ENCODE results near the gene NEU3. TPM values are rescaled to one million over a fixed set of nuclear protein-coding genes. Genes with fewer than 3 reads are reported as not detected.

Gene NEU3
- total and polyA plus RNA-seq, 4 donors = 2.7 to 9.5 (median 5.3) TPM

DNA sequence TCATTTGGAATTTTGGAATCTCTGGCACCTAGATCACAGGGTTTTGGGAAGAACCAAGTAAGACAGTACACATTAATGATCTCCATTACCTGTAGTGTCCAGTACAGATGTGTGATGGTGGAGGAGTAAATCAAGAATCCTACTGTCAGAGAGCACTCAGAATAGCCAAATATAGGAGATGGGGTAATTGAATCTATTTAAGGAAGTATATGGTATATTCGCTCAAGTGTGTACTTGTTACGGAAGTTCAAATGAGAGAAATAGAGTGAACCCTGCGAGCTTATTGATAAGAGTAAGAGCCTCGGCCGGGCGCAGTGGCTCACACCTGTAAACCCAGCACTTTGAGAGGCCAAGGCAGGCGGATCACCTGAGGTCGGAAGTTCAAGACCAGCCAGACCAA, 37.5 kb upstream of the NEU3 start:
- Histone ChIP-seq H3K9ac (ENCODE audit: low read depth in 1 of 2, low read length in 2 of 2) (no peak overlapping the region), H3K4me1 (ENCODE audit: control insufficient read depth in 4 of 4, insufficient read depth in 4 of 4, low read length in 3 of 4) (peaks cover 7 to 26% (median 16%) of the 10 kb centered on the region in 4 donors), H3K4me3 (ENCODE audit: low read depth in 1 of 3, low read length in 3 of 3) (no peak overlapping the region), H3K27ac (ENCODE audit: low read depth in 1 of 2, low read length in 2 of 2) (no peak overlapping the region), H3K36me3 (ENCODE audit: control insufficient read depth in 4 of 4, insufficient read depth in 3 of 4, low read depth in 1 of 4, low read length in 3 of 4) (peaks cover 0 to 5% (median 1%) of the 10 kb centered on the region in 4 donors), H3K27me3 (ENCODE audit: control insufficient read depth in 4 of 4, insufficient read depth in 4 of 4, low read length in 3 of 4) (no peaks in the 10 kb centered on the region), H3K9me3 (ENCODE audit: control insufficient read depth in 4 of 4, low read length in 3 of 4) (no peaks in the 10 kb centered on the region)
- DNase-seq (ENCODE audit: low spot score) = no peak
- WGBS = 93% methylated on average over 8 of the region's 8 CpGs
- TF ChIP-seq, protein P1, sequence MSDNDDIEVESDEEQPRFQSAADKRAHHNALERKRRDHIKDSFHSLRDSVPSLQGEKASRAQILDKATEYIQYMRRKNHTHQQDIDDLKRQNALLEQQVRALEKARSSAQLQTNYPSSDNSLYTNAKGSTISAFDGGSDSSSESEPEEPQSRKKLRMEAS (IDR thresholded peaks at IDR 0.05) = no peak

DNA sequence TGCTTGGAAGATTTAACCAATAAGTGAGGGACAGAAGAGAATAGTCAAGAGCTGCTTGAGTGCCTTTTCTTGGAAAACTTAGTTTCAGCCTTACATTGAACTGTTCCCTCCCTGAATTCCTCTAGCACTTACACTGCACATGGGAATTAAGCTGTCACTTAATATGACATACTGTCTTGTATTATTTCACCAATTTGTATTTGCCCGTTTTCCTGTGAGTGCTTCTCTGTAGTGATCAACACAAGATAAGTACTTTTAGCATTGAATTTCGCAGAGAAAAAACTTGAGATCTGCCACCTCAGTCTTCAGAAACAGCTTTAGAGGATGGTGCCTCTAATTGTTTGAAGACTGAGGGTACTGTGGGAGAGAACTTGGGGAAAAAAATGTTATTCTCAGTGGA, 36.0 kb upstream of the NEU3 start:
- no peak for DNase-seq (ENCODE audit: low spot score)
- peaks cover 7 to 26% (median 16%) of the 10 kb centered on the region in 4 donors for H3K4me1 ChIP-seq (ENCODE audit: control insufficient read depth in 4 of 4, insufficient read depth in 4 of 4, low read length in 3 of 4)
- peaks cover 0 to 5% (median 1%) of the 10 kb centered on the region in 4 donors for H3K36me3 ChIP-seq (ENCODE audit: control insufficient read depth in 4 of 4, insufficient read depth in 3 of 4, low read depth in 1 of 4, low read length in 3 of 4)
- H3K9ac ChIP-seq (ENCODE audit: low read depth in 1 of 2, low read length in 2 of 2) = no peak overlapping the region
- no peak overlapping the region for H3K4me3 ChIP-seq (ENCODE audit: low read depth in 1 of 3, low read length in 3 of 3)
- 86% methylated on average over 2 of the region's 2 CpGs for WGBS
- H3K27me3 ChIP-seq (ENCODE audit: control insufficient read depth in 4 of 4, insufficient read depth in 4 of 4, low read length in 3 of 4) = no peaks in the 10 kb centered on the region
- H3K27ac ChIP-seq (ENCODE audit: low read depth in 1 of 2, low read length in 2 of 2) = no peak overlapping the region
- no peak for TF ChIP-seq SP1 (IDR thresholded peaks at IDR 0.05)
- TF ChIP-seq, protein P2, sequence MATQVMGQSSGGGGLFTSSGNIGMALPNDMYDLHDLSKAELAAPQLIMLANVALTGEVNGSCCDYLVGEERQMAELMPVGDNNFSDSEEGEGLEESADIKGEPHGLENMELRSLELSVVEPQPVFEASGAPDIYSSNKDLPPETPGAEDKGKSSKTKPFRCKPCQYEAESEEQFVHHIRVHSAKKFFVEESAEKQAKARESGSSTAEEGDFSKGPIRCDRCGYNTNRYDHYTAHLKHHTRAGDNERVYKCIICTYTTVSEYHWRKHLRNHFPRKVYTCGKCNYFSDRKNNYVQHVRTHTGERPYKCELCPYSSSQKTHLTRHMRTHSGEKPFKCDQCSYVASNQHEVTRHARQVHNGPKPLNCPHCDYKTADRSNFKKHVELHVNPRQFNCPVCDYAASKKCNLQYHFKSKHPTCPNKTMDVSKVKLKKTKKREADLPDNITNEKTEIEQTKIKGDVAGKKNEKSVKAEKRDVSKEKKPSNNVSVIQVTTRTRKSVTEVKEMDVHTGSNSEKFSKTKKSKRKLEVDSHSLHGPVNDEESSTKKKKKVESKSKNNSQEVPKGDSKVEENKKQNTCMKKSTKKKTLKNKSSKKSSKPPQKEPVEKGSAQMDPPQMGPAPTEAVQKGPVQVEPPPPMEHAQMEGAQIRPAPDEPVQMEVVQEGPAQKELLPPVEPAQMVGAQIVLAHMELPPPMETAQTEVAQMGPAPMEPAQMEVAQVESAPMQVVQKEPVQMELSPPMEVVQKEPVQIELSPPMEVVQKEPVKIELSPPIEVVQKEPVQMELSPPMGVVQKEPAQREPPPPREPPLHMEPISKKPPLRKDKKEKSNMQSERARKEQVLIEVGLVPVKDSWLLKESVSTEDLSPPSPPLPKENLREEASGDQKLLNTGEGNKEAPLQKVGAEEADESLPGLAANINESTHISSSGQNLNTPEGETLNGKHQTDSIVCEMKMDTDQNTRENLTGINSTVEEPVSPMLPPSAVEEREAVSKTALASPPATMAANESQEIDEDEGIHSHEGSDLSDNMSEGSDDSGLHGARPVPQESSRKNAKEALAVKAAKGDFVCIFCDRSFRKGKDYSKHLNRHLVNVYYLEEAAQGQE (IDR thresholded peaks at IDR 0.05) = no peak
- TF ChIP-seq, protein P3, sequence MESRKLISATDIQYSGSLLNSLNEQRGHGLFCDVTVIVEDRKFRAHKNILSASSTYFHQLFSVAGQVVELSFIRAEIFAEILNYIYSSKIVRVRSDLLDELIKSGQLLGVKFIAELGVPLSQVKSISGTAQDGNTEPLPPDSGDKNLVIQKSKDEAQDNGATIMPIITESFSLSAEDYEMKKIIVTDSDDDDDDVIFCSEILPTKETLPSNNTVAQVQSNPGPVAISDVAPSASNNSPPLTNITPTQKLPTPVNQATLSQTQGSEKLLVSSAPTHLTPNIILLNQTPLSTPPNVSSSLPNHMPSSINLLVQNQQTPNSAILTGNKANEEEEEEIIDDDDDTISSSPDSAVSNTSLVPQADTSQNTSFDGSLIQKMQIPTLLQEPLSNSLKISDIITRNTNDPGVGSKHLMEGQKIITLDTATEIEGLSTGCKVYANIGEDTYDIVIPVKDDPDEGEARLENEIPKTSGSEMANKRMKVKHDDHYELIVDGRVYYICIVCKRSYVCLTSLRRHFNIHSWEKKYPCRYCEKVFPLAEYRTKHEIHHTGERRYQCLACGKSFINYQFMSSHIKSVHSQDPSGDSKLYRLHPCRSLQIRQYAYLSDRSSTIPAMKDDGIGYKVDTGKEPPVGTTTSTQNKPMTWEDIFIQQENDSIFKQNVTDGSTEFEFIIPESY (IDR thresholded peaks at IDR 0.05) = no peak
- TF ChIP-seq, protein P4, sequence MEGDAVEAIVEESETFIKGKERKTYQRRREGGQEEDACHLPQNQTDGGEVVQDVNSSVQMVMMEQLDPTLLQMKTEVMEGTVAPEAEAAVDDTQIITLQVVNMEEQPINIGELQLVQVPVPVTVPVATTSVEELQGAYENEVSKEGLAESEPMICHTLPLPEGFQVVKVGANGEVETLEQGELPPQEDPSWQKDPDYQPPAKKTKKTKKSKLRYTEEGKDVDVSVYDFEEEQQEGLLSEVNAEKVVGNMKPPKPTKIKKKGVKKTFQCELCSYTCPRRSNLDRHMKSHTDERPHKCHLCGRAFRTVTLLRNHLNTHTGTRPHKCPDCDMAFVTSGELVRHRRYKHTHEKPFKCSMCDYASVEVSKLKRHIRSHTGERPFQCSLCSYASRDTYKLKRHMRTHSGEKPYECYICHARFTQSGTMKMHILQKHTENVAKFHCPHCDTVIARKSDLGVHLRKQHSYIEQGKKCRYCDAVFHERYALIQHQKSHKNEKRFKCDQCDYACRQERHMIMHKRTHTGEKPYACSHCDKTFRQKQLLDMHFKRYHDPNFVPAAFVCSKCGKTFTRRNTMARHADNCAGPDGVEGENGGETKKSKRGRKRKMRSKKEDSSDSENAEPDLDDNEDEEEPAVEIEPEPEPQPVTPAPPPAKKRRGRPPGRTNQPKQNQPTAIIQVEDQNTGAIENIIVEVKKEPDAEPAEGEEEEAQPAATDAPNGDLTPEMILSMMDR (IDR thresholded peaks at IDR 0.05; ENCODE audit: low read depth, low read length, missing input control) = no peak
- no peak for TF ChIP-seq FOXA1 (IDR thresholded peaks at IDR 0.05)
- TF ChIP-seq EGR1 (IDR thresholded peaks at IDR 0.05; ENCODE audit: low read depth in 2 of 2) = no peak
- TF ChIP-seq, protein P5, sequence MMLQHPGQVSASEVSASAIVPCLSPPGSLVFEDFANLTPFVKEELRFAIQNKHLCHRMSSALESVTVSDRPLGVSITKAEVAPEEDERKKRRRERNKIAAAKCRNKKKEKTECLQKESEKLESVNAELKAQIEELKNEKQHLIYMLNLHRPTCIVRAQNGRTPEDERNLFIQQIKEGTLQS (IDR thresholded peaks at IDR 0.05) = no peak
- H3K9me3 ChIP-seq (ENCODE audit: control insufficient read depth in 4 of 4, low read length in 3 of 4) = no peaks in the 10 kb centered on the region

DNA sequence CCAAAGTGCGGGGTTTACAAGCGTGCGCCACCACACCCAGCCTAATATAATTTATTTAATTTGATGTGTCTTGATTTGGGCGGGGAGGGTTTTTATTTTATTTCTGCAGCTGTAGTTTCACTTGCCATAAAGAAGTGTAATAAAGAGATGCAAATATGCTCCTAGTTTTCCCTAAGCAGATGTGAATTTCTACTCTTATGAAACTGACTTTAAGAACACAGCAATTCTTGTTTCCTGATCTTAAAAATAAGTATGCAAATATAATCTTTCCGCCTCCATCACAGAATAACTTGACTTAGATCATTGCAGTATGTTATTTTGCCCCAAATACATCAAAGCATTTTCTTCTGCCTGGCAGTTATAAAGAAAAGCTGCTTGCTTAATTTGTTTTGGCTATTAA, 35.3 kb upstream of the NEU3 start:
- TF ChIP-seq, protein P5 (IDR thresholded peaks at IDR 0.05) = no peak
- TF ChIP-seq TAF1 (conservative IDR thresholded peaks at IDR 0.05) (no peak), FOXA2 (IDR thresholded peaks at IDR 0.05) (no peak), NR2F2 (IDR thresholded peaks at IDR 0.05) (no peak)
- Histone ChIP-seq H3K9me3 (ENCODE audit: control insufficient read depth in 4 of 4, low read length in 3 of 4) (no peaks in the 10 kb centered on the region), H3K4me1 (ENCODE audit: control insufficient read depth in 4 of 4, insufficient read depth in 4 of 4, low read length in 3 of 4) (peaks cover 7 to 24% (median 14%) of the 10 kb centered on the region in 4 donors), H3K9ac (ENCODE audit: low read depth in 1 of 2, low read length in 2 of 2) (no peak overlapping the region), H3K27ac (ENCODE audit: low read depth in 1 of 2, low read length in 2 of 2) (no peak overlapping the region), H3K27me3 (ENCODE audit: control insufficient read depth in 4 of 4, insufficient read depth in 4 of 4, low read length in 3 of 4) (no peaks in the 10 kb centered on the region), H3K4me3 (ENCODE audit: low read depth in 1 of 3, low read length in 3 of 3) (no peak overlapping the region), H3K36me3 (ENCODE audit: control insufficient read depth in 4 of 4, insufficient read depth in 3 of 4, low read depth in 1 of 4, low read length in 3 of 4) (peaks cover 0 to 5% (median 1%) of the 10 kb centered on the region in 4 donors)
- DNase-seq (ENCODE audit: low spot score) = no peak
- WGBS = 91% methylated on average over 5 of the region's 5 CpGs
